HG03342 (cell line): ENCODE measurements around the gene BPIFB2.

Source experiments
- ATAC-seq: cut with Tn5 transposase; IDR thresholded peaks from one replicate; pipeline ENCODE4 v1.9.1; 2021; ENCODE audit warnings: mild to moderate bottlenecking, moderate library complexity; ENCODE audit not compliant: unreplicated experiment

Gene BPIFB2

DNA sequence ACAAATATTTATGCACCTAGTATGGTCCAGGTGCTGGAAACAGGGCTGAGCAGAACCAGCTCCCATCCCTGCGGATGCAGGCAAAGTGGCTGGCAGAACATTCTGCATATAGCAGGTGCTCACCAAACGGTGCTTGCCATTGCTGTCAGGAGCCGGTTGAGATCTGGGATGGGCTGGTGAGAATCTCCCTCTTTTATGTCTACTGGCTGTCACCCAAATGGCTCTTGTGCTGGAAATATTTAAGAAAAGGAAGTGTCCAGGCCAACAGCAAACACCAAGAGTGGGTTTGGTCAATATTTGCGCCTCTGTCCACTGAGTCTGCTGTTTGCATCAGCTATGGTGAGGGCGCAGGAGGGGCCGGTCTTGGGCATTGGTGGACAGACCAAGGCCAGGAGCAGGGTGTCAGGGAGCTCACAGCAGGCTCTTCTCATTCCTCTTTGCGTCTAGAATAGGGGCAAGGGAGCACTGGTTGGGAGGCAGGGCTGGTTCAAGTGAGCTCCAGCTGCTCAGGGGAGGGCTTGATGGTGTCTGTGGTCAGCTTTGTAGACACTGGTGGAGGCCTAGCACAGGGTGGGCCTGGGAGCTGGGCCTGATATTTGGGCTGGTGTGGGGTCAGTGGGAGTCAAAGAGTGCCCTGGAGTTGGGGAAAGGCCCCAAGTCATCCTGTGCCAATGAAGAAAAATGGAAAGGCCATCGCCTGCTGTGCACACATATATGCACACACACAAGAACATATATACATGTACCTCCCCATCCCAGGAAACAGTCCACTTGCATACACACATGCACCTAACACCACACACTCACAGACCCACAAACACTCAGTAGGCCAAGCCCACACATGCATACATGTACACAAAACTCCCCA lies 1.4 kb upstream of the BPIFB2 start:
- no peak for ATAC-seq

DNA sequence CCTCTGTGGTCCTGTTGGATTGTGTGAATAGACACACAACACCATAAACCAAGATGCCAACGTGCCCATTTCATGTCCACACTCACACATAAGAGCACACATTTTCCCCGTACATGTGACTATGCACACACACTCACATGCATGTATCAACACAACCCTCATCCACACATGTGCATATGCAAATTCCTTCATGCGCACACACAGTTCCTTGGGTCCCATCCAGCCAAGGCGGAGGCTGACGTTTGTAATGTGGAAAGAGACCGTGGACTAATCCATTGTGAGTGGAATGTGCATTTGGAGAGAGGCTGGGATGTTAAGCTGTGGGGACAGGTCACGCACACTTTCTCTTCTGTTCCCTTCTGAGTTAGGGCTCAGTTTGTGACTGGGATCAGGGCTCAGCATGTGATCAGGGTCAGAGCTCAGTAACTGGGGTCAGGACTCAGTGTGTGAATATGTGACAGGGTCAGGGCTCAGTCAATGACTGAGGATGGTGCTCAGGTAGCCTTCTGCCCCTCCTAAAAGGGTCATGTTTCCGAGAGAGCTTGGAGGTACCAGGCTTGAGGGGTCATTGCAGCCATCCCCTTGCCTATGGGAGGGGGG lies 628 bp upstream of the BPIFB2 start:
- no peak for ATAC-seq

DNA sequence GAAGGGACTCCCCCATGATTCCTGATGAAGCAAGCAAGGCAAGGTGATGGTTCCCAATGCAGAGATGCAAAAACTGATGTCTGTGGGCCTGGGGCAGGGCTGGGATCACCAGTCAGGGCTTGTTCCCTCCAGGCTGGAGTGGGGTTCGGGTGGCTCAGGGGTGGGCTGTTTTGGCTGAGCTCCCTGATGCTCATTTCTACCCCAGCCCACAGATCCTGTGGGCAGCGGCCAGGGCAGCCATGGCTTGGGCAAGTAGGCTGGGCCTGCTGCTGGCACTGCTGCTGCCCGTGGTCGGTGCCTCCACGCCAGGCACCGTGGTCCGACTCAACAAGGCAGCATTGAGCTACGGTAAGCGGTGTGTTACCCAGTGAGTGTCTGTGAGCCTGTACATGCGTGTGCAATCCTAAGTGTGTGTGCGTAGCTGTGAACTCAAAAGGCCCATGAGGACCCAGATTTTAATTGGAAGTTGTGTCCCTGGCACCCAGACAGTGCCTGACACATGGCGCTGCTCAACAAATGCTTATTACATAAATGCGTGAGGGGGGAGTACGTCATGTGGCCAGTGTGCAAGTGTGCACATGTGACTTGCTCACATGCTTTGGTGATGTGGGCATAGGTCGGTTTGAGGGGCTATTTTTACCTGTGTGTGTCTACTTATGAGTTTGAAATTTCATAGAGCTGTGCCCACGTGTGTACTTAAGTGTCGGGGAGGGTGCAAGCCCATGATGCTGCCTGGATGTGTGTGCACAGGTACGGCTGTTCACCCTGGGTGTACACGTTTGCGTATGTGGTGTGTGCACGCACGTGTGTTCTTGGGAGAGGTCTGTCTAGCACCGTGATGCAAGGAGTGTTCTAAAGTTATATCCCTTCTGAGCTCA lies 1.1 kb downstream of the BPIFB2 start:
- ATAC-seq = no peak

DNA sequence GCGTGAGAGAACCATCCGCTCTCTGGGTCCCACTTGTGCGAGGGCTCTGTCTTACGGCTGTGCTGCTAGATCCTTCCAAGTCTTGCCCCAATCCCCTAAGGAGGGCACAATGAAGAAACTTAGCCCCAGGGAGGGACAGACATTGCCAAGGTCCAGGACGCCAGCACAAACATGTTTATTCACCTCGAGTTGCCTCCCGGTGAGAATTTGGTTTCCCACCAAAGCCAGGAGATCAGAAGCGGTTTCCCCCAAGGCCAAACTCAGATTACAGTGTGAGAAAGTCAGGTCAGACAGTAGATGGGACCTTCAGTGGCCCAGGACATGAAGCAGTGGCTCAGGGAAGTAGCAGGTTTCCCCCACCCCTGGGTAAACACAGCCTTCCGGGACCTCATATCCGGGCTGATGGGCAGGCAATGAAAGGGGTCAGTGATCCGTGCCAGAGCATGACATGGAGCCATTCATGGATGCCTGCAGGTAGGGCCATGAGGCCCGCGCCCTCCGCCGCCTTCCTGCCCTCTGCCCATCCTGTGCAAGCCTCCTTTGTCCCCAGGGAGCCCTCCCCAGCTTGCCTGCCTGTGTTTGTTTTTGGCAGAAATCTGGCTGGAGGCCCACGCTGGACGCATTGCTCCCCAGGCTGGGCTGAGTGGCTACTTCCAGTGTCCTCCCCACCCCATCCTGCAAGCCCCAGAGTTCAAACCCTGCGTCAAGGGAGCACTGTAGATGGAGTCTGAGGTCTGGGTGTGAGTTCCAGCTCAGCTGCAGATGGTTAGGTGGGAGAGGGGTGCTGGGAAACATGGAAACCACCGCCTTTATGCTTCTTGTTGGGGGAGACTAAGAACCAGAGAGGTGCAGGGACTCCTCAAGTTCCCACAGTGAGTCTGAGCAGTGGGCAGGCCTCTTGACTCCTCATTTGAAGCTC lies 2.0 kb downstream of the BPIFB2 start:
- no peak for ATAC-seq

DNA sequence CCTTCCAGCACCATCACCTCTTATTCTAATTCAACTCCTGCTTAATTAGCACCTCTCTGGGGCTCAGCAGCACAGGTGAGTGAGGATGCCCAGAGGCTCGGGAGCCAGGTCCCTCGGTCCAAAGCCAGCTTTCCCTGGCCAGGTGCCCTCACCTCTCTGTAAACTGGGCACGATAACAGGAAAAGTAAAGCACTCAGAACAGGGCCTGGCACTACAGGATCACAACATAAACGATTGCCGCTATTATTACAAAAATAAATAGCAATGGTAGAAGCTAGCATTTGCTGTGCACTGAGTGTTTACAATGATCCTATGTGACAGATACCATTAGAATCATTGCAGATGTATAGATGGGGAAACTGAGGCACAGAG lies 2.6 kb downstream of the BPIFB2 start:
- no peak for ATAC-seq

DNA sequence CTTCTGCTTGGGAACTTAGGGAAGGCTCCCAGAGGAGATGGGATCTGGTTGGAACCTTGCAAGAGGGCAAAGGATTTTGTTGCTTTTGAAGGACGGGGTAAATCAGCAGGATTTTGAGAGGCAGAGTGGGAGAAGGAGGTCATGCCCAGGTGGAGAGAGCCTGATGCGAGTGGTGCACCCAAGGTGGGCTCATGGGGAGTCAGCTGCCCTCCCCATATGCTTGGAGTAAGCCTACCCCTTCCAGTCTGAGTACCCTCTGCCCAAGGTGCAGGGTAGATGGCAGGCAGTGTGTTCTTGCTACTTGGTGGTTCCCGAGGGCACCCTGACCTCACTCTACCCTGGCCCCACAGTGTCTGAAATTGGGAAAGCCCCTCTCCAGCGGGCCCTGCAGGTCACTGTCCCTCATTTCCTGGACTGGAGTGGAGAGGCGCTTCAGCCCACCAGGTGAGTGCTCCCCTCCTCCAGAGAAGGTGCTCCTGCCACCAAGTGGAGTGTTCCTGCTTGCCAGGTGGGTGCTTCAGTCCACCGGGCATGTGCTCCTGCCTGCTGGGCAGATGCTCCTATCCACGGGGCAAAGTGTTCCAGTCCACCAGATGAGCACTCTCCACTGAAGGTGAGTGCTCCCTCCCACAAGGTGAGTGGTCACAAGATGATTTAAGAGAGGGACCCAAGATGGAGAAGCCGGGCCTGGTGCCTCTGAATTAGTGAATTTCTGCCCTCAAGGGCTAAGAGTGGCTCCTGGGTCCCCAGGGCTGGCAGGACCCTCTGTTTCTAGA lies 3.4 kb downstream of the BPIFB2 start:
- no peak for ATAC-seq

DNA sequence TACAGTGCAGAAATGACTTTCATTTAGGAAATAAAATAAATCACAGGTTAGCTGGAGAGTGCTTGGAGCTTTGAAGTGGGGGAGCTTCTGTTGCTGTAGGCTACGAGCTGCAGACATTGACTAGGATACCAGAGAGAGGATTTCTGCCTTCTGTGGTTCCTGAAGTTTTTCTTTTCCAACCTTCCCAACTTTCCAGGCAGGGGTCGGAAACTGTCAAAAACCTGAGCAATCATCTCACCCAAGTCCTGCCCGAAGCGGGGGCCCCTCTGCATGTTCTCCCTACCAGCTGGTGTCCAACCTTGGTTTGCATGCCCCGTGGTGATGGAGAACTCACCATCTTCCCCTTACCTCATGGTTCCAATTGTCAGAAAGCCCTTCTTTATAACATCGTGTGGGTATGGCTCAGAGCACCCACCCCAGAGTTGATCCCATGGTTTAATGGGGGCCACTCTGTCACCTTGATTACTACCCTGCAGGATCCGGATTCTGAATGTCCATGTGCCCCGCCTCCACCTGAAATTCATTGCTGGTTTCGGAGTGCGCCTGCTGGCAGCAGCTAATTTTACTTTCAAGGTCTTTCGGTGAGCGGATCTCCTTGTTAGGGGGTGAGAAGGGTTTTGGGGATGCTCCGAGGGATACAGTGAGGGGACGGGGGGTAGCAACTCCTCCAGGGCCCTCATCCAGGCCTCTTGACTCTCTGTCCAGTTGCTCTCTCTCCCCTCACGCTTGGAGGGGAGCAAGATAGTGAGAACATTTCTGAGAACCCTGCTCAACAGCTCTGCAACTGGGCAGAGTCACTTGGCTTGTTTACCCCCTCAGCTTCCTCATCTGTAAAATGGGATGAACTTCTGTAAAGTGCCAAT lies 5.1 kb downstream of the BPIFB2 start:
- ATAC-seq = no peak

DNA sequence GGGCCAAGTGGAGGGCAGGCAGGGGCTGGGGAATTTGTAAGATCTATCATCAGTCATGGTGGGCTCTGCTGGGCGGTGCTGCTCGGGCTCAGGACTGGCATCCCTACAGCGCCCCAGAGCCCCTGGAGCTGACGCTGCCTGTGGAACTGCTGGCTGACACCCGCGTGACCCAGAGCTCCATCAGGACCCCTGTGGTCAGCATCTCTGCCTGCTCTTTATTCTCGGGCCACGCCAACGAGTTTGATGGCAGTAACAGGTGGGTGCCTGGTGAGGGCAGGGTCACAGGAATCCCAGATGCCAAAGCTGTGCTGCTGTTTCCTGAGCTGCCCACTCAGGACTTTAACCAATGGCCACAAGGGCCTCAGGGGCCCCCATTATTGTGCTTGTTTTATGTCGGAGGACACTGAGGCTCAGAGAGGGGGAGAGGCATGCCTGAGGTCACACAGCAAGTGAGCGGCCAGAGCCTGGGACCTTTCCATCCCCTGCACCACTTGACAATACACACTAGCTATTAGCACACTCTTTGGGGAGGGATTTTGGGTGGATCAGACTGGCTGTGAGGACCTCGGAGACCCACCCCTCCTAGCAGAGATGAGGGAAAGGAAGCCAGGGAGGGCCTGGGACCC lies 6.3 kb downstream of the BPIFB2 start:
- ATAC-seq = no peak

DNA sequence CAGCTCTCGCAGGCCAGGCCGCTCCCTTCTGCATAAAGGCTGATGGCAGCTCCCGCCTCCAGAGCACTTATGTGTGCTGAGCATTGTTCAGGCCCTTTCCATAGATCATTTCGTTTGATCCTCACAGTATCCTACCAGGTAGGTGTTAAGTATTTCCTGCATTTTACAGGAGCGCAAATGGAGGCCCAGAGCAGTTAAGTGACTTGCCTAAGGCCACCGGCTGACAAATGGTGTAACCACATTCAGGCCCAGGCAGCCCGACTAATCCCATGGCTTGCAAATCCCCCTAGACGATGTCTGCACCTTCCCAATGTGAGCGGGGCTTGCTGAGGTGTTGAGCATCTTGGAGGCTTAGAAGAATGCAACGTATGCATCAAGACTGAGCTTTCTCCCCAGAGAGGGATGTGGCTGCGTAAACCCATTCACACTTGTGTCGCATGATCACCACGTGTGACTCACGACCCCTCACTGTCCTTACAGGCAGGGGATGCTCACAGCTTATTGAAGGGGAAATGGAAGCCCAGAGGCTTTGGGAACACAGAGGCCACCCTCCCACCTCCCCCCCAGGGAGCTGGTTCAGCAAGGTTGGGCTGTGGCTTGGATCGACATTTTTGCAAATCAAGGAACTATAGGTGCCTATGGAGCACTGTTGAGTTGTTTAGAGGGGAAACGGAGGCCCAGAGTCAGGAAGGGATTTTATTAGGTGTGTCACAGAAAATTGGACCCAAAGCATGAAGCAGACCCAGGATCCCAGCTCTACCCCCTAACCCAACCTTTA lies 7.0 kb downstream of the BPIFB2 start:
- no peak for ATAC-seq

DNA sequence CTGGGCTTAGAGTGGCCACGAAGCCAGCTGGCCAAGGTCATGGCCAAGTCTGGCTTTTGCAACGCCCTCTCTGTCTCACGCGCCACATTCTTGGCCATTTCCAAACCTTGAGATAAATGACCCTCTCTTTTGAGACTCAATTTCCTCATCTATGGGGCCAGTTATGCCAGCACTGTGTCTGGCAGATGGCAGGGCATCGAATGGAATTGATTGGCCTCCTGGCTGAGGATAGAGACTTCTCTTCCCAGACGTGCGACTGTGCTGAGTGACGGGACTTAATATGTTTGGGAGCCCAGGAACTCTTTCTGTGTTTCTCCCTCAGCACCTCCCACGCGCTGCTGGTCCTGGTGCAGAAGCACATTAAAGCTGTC lies 7.6 kb downstream of the BPIFB2 start:
- ATAC-seq = no peak

DNA sequence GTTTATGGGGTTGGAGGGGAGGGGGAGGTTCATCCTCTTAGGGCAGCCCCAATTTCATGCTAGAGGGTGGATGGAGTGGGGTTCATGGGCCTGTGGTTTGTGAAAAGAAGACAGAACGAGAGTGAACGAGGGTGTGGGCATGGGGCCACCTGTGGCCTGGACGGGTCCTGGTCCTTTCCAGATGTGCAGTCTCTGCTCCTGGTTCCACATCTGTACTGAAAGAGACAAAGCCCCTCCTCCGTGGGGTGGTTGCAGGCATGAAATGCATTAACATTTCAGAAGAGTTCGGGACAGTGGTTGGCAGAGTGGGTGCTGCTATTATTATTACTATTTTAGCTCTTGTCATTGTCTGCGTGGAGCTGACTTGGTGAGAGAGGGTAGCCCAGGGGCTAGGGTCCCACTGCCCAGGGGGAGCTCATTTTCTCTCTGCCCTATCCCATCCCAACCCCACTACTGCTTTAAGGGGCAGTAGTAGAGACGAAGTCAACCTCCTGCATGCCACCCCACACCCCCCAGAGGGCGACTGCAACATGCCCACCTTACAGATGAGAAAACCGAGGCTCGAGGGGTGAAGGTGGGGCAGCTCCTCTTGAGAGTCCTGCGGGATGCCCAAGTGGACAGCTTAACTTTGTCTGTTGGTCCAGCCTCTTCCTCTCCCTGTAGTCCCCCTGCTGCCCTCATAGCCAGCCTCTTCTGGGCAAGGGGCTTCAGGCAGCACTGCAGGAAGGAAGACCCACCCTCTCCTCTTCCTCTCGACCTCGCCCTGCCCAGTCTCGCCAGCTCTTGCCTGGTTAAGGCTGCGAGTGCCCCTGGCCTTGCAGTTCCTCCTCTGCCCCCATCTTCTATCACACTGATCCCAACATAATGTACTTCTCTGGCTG lies 8.4 kb downstream of the BPIFB2 start:
- ATAC-seq = no peak

DNA sequence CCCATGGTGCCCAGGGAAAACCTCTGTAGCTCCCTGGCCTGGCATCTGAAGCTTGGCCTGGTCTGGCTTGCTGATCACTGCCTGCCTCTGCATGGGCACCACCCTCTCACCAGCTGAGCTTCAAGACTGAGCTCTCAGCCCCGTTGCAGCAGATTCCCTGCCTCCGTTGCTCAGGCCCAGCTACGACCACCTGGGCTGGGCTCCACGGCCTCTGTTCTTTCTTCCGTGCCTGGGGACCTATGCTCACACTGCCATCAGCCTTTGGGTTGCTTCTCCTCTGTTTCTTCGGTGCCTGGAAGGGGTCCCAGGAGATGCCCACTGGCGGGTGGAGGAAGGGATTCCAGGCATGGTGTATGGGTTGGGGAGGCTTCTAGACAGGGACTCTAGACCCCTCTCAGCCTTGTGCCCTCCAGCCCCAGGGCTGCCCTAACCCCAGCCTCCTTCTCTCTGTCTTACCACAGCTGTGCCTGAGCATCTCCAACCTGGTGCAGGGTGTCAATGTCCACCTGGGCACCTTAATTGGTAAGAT lies 9.1 kb downstream of the BPIFB2 start:
- ATAC-seq = no peak

DNA sequence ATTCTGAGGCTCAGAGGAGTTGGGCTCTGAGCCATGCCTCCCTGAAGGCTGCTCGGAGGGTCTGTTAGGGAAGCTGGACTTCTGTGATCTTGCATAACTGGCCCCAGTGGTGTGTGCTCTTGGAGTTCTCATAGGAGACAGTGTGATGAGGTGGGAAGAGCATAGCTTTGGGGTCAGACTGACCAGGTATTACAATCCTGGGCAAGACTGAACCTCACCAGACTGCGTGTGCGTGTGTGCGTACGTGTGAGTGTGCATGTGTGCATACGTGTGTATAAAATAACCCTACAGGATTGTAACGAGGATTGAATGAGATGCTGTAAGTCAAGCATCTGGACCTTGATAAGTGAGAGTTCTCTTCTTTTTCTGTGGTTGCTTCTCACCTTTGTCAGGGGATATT lies 10.0 kb downstream of the BPIFB2 start:
- ATAC-seq = no peak

DNA sequence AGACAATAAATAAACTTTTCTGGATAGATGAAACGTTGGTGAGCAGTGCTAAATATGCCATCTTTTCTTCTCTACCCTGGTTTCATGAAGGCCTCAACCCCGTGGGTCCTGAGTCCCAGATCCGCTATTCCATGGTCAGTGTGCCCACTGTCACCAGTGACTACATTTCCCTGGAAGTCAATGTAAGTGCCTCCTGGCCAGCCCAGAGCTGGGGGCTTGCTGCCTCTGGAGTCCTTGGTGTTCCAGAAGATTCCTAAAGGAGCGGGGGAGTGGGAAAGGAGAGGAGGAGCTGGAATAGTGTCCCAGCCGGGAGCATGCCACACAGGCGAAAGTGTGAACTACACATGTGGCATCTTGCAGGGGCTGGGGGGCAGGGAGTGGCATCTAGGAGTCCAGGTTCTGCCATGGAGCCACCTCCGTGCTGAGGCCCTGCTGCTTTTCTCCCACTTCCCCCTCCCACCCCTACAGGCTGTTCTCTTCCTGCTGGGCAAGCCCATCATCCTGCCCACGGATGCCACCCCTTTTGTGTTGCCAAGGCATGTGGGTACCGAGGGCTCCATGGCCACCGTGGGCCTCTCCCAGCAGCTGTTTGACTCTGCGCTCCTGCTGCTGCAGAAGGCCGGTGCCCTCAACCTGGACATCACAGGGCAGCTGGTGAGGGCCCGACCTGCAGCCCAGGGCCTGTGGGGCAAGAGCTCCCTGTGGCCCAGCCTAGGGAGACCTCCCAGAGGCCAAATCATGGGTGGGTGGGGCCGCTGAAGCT lies 10.8 kb downstream of the BPIFB2 start:
- ATAC-seq = no peak

DNA sequence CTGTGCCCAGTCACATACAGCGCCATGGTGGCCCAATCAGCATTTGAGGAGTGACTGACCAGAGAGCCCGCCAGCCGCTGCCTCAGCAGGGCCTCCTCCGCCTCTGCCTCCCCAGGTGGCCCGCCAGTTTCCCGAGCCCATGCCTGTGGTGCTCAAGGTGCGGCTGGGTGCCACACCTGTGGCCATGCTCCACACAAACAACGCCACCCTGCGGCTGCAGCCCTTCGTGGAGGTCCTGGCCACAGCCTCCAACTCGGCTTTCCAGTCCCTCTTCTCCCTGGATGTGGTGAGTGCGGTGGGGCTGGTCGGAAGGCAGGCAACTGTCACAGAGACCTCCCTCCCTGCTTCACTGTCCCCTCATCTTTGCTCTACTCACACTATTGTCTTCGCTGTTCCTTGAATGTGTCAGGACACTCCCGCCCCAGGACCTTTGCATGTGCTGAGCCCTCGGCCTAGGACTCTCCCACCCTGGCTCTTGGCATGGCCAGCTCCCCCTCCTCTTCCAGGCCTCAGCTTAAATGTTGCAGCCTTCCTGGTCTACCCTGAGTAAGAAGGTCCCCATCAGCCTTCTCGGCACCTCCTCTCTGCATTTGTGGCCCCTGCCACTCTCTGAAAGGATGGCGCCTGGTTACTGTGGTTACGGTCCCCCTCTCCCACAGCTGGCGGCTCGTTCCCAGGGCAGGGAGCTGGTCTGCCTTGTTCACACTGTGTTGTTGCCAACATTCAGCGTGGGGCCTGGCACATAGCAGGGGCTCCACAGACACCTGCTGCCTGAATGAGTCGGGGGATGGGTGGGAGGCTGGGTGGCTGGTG lies 12.2 kb downstream of the BPIFB2 start:
- ATAC-seq = no peak
